K562 (cell line): ENCODE data around the gene PSAP. TPM values are rescaled to one million over a fixed set of nuclear protein-coding genes. Genes with fewer than 3 reads are reported as not detected.

Experiments used
- DACH1 ChIP-seq: fragments of 450-650 bp; IDR thresholded peaks from 2 replicates; pipeline ENCODE4 v1.6.1; 2018; ENCODE audit not compliant: partially characterized antibody
- ELF4 ChIP-seq: fragments of 450-650 bp; formaldehyde crosslinking; IDR thresholded peaks from 2 replicates; pipeline ENCODE4 v1.4.0; 2022; ENCODE audit warnings: missing genetic modification characterization
- GABPA ChIP-seq: fragments of 200-800 bp; sonication (Bioruptor generic); conservative IDR thresholded peaks from 2 replicates; pipeline ENCODE4 v1.6.1; 2016; ENCODE audit warnings: low read depth, missing genetic modification characterization, missing compliant biosample characterization
- GABPB1 ChIP-seq: sonication (generic); formaldehyde crosslinking; IDR thresholded peaks from 2 replicates; pipeline ENCODE4 v1.8.0; 2022; ENCODE audit warnings: mild to moderate bottlenecking, missing genetic modification reagents
- MAFG ChIP-seq: fragments of 450-650 bp; conservative IDR thresholded peaks from 2 replicates; pipeline ENCODE4 v1.6.1; 2016; ENCODE audit warnings: missing genetic modification characterization, missing compliant biosample characterization
- NCOA1 ChIP-seq: fragments of 450-650 bp; IDR thresholded peaks from 2 replicates; pipeline ENCODE4 v1.6.1; 2016; ENCODE audit warnings: low read depth
- PURB ChIP-seq: sonication (generic); formaldehyde crosslinking; IDR thresholded peaks from 2 replicates; pipeline ENCODE4 v1.9.0; 2021; ENCODE audit warnings: low read depth, mild to moderate bottlenecking, missing genetic modification reagents
- RCOR1 ChIP-seq, 2 experiments: IDR thresholded peaks; 2 replicates each; pipeline ENCODE4 v1.6.1; 2012; ENCODE audit warnings: low read depth in 2 of 2, low read length in 2 of 2, borderline replicate concordance in 1 of 2, improper control_type of control experiment in 1 of 2
- SNIP1 ChIP-seq: fragments of 450-650 bp; IDR thresholded peaks from 2 replicates; pipeline ENCODE4 v1.7.1; 2017; ENCODE audit warnings: low read depth, mild to moderate bottlenecking
- TEAD2 ChIP-seq: fragments of 450-650 bp; IDR thresholded peaks from 2 replicates; pipeline ENCODE4 v1.6.1; 2016; ENCODE audit warnings: missing genetic modification characterization, control low read depth, missing compliant biosample characterization
- VEZF1 ChIP-seq: fragments of 200-800 bp; sonication (Bioruptor generic); IDR thresholded peaks from 2 replicates; pipeline ENCODE4 v1.6.1; 2017; ENCODE audit warnings: missing genetic modification characterization, missing compliant biosample characterization
- ZNF507 ChIP-seq: conservative IDR thresholded peaks from 2 replicates; pipeline ENCODE4 v1.6.1; 2017; ENCODE audit warnings: missing genetic modification characterization, missing compliant biosample characterization
- ZNF561 ChIP-seq: fragments of 450-650 bp; formaldehyde crosslinking; conservative IDR thresholded peaks from 2 replicates; pipeline ENCODE4 v1.4.0; 2020; ENCODE audit warnings: mild to moderate bottlenecking, moderate library complexity
- polyA plus RNA-seq, 8 experiments: library from polyadenylated mRNA; depleted of rRNA in 4 of 8; stranded (reverse) in 5 of 8; unstranded in 3 of 8; fragments of >200 nt; fragmentation: Nextera tagmentation in 2 of 8; fragmentation: Illumina TruSeq in 1 of 8; extraction: Ambion mirVana in 2 of 8; extraction: Trizol in 1 of 8; gene quantifications; 2 replicates each; pipeline versions ENCODE4 v1.2.1 to v1.2.3, GENCODE V29; 2011 to 2014; ENCODE audit warnings: inconsistent platforms in 1 of 8, missing spikeins in 1 of 8
- total RNA-seq, 7 experiments: library from RNA; depleted of rRNA in 6 of 7; stranded (reverse); fragments of >200 nt in 6 of 7; fragmentation: Illumina TruSeq in 2 of 7; extraction: Trizol in 2 of 7; gene quantifications; 2 replicates each; pipeline versions ENCODE4 v1.2.1 to v1.2.3, GENCODE V29; 2011 to 2021; ENCODE audit warnings: low replicate concordance in 1 of 7
- TF ChIP-seq, protein P1 (sequence below): conservative IDR thresholded peaks from 2 replicates; pipeline ENCODE4 v1.6.1; 2011; ENCODE audit warnings: low read depth, mild to moderate bottlenecking, low read length; ENCODE audit not compliant: control insufficient read depth
- TF ChIP-seq, protein P2 (sequence below), 2 experiments: fragments of 150-350 bp in 1 of 2; IDR thresholded peaks; 2 replicates each; pipeline ENCODE4 v1.6.1; 2012 to 2016; ENCODE audit warnings: low read depth in 2 of 2, low read length in 2 of 2, mild to moderate bottlenecking in 1 of 2, moderate library complexity in 1 of 2
- TF ChIP-seq, protein P3 (sequence below): fragments of 450-650 bp; IDR thresholded peaks from 2 replicates; pipeline ENCODE4 v1.6.1; 2016; ENCODE audit warnings: missing biosample characterization, missing genetic modification characterization
- TF ChIP-seq, protein P4 (sequence below): fragments of 250-450 bp; sonication (Bioruptor Pico); IDR thresholded peaks from 2 replicates; pipeline ENCODE4 v1.4.0; 2020; ENCODE audit warnings: mild to moderate bottlenecking, moderate library complexity, borderline replicate concordance

The PSAP gene
- total and polyA plus RNA-seq, 9 of the 15 experiments (the other 6 are each of a cell fraction or from before 2014, with no cell fraction given): 245 to 700 (median 429) TPM

DNA sequence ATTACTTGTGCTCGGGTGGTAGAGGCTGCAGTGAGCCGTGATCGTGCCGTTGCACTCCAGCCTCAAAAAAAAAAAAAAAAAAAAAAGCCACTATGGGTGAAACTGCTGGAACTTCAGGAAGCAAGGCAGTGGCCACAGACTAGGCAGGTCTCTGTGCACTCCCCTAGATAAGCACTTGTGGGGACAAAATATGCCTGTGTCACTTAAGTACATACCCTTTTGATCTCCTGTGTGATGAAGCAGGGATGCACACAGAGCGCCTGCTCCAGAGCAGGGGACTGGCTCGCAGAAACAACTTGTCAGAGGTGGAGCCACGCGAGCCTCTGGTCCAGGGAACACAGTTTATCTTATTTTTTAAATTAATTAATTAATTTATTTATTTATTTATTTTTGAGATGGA, 42.9 kb upstream of the PSAP start (continued):
- TF ChIP-seq, protein P1, sequence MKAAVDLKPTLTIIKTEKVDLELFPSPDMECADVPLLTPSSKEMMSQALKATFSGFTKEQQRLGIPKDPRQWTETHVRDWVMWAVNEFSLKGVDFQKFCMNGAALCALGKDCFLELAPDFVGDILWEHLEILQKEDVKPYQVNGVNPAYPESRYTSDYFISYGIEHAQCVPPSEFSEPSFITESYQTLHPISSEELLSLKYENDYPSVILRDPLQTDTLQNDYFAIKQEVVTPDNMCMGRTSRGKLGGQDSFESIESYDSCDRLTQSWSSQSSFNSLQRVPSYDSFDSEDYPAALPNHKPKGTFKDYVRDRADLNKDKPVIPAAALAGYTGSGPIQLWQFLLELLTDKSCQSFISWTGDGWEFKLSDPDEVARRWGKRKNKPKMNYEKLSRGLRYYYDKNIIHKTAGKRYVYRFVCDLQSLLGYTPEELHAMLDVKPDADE: no peak
- TF ChIP-seq GABPA (no peak), ELF4 (CRISPR knock-in tag) (no peak), GABPB1 (CRISPR knock-in tag) (no peak), VEZF1 (CRISPR knock-in tag) (peak; percentile 35; the same call in 1 of the 2 replicates), PURB (CRISPR knock-in tag) (no peak), SNIP1 (no peak), DACH1 (no peak), NCOA1 (peak; percentile 48), TEAD2 (no peak), ZNF561 (CRISPR knock-in tag) (no peak), RCOR1 (IDR thresholded peaks at IDR 0.05; ENCODE audit: borderline replicate concordance in 1 of 2, low read depth in 2 of 2, low read length in 2 of 2) (peak; percentile 76 to 97; a peak in 3 of 4 replicates), ZNF507 (no peak), MAFG (tag) (peak; percentile 50)
- TF ChIP-seq, protein P2, sequence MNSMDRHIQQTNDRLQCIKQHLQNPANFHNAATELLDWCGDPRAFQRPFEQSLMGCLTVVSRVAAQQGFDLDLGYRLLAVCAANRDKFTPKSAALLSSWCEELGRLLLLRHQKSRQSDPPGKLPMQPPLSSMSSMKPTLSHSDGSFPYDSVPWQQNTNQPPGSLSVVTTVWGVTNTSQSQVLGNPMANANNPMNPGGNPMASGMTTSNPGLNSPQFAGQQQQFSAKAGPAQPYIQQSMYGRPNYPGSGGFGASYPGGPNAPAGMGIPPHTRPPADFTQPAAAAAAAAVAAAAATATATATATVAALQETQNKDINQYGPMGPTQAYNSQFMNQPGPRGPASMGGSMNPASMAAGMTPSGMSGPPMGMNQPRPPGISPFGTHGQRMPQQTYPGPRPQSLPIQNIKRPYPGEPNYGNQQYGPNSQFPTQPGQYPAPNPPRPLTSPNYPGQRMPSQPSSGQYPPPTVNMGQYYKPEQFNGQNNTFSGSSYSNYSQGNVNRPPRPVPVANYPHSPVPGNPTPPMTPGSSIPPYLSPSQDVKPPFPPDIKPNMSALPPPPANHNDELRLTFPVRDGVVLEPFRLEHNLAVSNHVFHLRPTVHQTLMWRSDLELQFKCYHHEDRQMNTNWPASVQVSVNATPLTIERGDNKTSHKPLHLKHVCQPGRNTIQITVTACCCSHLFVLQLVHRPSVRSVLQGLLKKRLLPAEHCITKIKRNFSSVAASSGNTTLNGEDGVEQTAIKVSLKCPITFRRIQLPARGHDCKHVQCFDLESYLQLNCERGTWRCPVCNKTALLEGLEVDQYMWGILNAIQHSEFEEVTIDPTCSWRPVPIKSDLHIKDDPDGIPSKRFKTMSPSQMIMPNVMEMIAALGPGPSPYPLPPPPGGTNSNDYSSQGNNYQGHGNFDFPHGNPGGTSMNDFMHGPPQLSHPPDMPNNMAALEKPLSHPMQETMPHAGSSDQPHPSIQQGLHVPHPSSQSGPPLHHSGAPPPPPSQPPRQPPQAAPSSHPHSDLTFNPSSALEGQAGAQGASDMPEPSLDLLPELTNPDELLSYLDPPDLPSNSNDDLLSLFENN (IDR thresholded peaks at IDR 0.05; ENCODE audit: low read depth in 2 of 2, low read length in 2 of 2): peak in 1 of 2 experiments; percentile 71; a peak in 1 of 4 replicates
- TF ChIP-seq, protein P3, sequence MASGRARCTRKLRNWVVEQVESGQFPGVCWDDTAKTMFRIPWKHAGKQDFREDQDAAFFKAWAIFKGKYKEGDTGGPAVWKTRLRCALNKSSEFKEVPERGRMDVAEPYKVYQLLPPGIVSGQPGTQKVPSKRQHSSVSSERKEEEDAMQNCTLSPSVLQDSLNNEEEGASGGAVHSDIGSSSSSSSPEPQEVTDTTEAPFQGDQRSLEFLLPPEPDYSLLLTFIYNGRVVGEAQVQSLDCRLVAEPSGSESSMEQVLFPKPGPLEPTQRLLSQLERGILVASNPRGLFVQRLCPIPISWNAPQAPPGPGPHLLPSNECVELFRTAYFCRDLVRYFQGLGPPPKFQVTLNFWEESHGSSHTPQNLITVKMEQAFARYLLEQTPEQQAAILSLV (tag): no peak
- TF ChIP-seq, protein P4, sequence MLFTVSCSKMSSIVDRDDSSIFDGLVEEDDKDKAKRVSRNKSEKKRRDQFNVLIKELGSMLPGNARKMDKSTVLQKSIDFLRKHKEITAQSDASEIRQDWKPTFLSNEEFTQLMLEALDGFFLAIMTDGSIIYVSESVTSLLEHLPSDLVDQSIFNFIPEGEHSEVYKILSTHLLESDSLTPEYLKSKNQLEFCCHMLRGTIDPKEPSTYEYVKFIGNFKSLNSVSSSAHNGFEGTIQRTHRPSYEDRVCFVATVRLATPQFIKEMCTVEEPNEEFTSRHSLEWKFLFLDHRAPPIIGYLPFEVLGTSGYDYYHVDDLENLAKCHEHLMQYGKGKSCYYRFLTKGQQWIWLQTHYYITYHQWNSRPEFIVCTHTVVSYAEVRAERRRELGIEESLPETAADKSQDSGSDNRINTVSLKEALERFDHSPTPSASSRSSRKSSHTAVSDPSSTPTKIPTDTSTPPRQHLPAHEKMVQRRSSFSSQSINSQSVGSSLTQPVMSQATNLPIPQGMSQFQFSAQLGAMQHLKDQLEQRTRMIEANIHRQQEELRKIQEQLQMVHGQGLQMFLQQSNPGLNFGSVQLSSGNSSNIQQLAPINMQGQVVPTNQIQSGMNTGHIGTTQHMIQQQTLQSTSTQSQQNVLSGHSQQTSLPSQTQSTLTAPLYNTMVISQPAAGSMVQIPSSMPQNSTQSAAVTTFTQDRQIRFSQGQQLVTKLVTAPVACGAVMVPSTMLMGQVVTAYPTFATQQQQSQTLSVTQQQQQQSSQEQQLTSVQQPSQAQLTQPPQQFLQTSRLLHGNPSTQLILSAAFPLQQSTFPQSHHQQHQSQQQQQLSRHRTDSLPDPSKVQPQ (CRISPR knock-in tag): no peak
